Measurements from ENCODE around the gene IGFL2. TPM values are rescaled to one million over a fixed set of nuclear protein-coding genes. Genes with fewer than 3 reads are reported as not detected.
"Not testable (repeated sequence)": the region's sequence is repeated elsewhere in the genome, so short reads cannot be mapped to it uniquely, and the experiment has no call there.

Gene IGFL2
- 0.36 TPM for polyA plus RNA-seq
- long read RNA-seq, donor 1 = 0 reads
- long read RNA-seq, donor 2, partial matches to known transcripts = 0 of 1 reads
- long read RNA-seq, donor 2, other reads (novel, unspliced or antisense) = 0 of 1 reads
- long read RNA-seq, donor 3 = 0 reads
- long read RNA-seq, donor 4 = 0 reads
- long read RNA-seq, donor 5 = 0 reads
- long read RNA-seq, donor 6 = 0 reads
- long read RNA-seq, donor 7, partial matches to known transcripts = 0 of 1 reads
- long read RNA-seq, donor 7, other reads (novel, unspliced or antisense) = 0 of 1 reads
- long read RNA-seq, donor 8 = 0 reads
- long read RNA-seq, donor 9 = 0 reads
- long read RNA-seq, donor 10 = 0 reads
- long read RNA-seq, donor 11 = 0 reads

DNA sequence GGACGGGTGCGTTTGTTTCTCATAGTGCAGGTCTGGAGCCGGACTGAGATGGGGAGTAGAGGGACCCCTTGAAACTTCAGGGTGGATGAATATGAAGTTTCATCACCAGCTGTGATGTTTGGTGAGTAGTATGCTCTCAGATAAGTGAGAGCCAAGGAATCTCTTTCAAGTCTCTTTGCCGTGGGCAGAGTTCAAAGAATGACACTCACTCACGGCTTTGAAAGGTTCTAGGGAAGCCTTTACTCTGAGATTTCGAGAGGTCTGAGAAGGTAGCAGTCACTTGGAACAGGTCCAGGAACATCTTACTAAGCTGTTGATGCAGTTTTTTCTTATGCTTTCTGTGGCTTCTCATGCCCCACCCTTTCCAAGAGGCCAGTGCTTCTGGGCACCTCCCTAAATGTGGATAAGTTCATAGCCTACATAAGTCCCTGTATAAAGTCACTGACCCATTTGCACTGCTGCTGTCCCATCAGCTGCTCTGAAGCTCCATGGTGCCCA is at the start of gene IGFL2:
TSS of gene IGFL2 (plus strand) at position 448 of the 498 bp plus-strand sequence. CDS start at position 489, 41 bp downstream.
- Histone ChIP-seq H3K27me3 (ENCODE audit: control insufficient read depth, insufficient read depth, low read length) (no peaks in the 10 kb centered on the region), H3K9me3 (ENCODE audit: control insufficient read depth, low read depth, low read length) (no peaks in the 10 kb centered on the region), H3K36me3 (ENCODE audit: control insufficient read depth, insufficient read depth, low read length) (no peaks in the 10 kb centered on the region), H3K4me1 (ENCODE audit: control insufficient read depth, insufficient read depth, low read length) (peaks cover 14% of the 10 kb centered on the region), H3K4me3 (ENCODE audit: low read length) (no peak within 1 kb of the TSS), H3K27ac (ENCODE audit: low read length) (no peak within 1 kb of the TSS)
- no CpG with 5 or more reads among the region's 6 CpGs for WGBS (ENCODE audit: insufficient coverage, low lambda C conversion rate)
- DNase-seq = peak in 1 of 2 donors; percentile 45

DNA sequence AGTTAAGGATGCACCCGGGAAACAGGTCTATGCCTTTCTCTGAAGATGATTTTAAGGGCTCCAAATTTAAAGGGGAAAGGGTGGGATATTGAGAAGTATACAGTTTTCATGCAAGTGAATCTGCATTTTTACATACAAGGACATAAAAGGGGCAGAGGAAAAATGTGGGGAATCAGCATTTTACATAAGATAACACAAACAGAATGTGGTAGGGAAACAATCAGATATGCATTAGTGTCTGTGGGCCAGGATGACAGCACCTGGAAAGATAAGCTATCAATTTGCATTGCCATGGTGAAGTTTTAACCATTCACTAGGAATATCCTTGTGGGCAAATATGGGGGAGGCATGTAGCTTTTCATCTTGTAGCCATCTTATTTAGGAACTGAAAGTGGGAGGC is 47.7 kb upstream of the IGFL2 start:
- no peak for DNase-seq
- no peak overlapping the region for H3K27ac ChIP-seq (ENCODE audit: low read length)
- H3K4me3 ChIP-seq (ENCODE audit: low read length) = no peak overlapping the region
- no peaks in the 10 kb centered on the region for H3K27me3 ChIP-seq (ENCODE audit: control insufficient read depth, insufficient read depth, low read length)
- peaks cover 9% of the 10 kb centered on the region for H3K4me1 ChIP-seq (ENCODE audit: control insufficient read depth, insufficient read depth, low read length)
- no peaks in the 10 kb centered on the region for H3K36me3 ChIP-seq (ENCODE audit: control insufficient read depth, insufficient read depth, low read length)
- WGBS (ENCODE audit: insufficient coverage, low lambda C conversion rate) = no CpG with 5 or more reads among the region's 1 CpG
- peaks cover 5% of the 10 kb centered on the region for H3K9me3 ChIP-seq (ENCODE audit: control insufficient read depth, low read depth, low read length)

DNA sequence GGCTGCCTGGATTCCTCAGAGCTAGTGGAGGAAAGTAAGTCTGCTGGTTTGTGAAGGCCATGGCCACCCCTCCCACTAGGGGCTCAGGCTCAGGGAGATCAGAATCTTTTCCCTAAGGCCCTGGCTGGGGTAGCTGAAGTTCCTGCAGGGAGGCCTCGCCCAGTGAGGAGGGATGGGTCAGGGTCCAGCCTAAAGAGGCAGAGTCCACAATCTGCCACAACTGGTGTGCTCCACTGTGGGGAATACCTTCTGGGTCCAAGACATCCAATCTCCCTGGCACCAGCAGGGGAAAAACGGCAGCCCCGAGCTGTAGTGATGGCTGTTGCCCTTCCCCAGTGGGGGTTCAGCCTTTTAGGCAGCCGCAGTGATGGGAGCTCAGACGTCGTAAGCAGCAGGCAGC is 46.7 kb upstream of the IGFL2 start:
- peaks cover 9% of the 10 kb centered on the region for H3K4me1 ChIP-seq (ENCODE audit: control insufficient read depth, insufficient read depth, low read length)
- H3K27ac ChIP-seq (ENCODE audit: low read length) = no peak overlapping the region
- WGBS (ENCODE audit: insufficient coverage, low lambda C conversion rate) = no CpG with 5 or more reads among the region's 6 CpGs
- H3K27me3 ChIP-seq (ENCODE audit: control insufficient read depth, insufficient read depth, low read length) = no peaks in the 10 kb centered on the region
- peak in 1 of 2 donors; percentile 22 for DNase-seq
- H3K36me3 ChIP-seq (ENCODE audit: control insufficient read depth, insufficient read depth, low read length) = no peaks in the 10 kb centered on the region
- H3K4me3 ChIP-seq (ENCODE audit: low read length) = no peak overlapping the region
- H3K9me3 ChIP-seq (ENCODE audit: control insufficient read depth, low read depth, low read length) = peaks cover 5% of the 10 kb centered on the region

DNA sequence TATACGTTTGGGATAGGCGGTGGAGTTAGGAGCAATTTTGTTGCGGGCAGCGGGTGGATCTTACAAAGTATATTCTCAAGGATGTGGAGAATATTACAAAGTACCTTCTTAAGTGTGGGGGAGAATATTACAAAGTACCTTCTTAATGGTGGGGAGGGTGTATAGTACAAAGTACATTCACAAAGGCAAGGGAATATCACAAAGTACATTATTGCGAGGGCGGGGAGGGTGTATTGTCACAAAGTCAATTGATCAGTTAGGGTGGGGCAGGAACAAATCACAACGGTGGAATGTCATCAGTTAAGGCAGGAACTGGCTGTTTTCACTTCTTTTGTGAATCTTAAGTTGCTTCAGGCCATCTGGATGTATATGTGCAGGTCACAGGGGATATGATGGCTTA is 45.7 kb upstream of the IGFL2 start:
- H3K9me3 ChIP-seq (ENCODE audit: control insufficient read depth, low read depth, low read length); H3K27me3 ChIP-seq (ENCODE audit: control insufficient read depth, insufficient read depth, low read length); H3K36me3 ChIP-seq (ENCODE audit: control insufficient read depth, insufficient read depth, low read length); H3K4me1 ChIP-seq (ENCODE audit: control insufficient read depth, insufficient read depth, low read length); DNase-seq; H3K27ac ChIP-seq (ENCODE audit: low read length); H3K4me3 ChIP-seq (ENCODE audit: low read length): not testable (repeated sequence)
- 100% methylated on average over 2 of the region's 7 CpGs for WGBS (ENCODE audit: insufficient coverage, low lambda C conversion rate)

DNA sequence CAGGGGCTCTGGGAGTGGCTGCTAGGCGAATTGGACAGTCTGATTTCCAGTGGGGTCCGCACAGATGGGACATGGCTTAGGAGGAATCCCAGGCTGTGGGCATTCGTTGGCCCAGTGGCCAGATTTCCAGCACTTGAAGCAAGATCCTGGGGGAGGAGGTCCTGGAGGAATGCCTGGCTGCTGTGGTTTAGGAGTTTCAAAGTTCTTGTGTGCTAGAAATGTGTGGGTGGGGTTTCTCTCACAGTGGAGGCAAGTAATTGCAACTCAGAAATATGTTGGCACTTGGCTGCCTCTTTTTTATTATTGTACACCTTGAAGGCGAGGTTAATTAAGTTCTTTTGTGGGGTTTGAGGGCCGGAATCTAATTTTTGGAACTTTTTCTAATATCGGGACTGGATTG is 40.7 kb upstream of the IGFL2 start:
- H3K36me3 ChIP-seq (ENCODE audit: control insufficient read depth, insufficient read depth, low read length) = no peaks in the 10 kb centered on the region
- no peak overlapping the region for H3K27ac ChIP-seq (ENCODE audit: low read length)
- no CpG with 5 or more reads among the region's 6 CpGs for WGBS (ENCODE audit: insufficient coverage, low lambda C conversion rate)
- peaks cover 3% of the 10 kb centered on the region for H3K27me3 ChIP-seq (ENCODE audit: control insufficient read depth, insufficient read depth, low read length)
- no peak for DNase-seq
- H3K4me1 ChIP-seq (ENCODE audit: control insufficient read depth, insufficient read depth, low read length) = no peaks in the 10 kb centered on the region
- H3K4me3 ChIP-seq (ENCODE audit: low read length) = no peak overlapping the region
- peaks cover 4% of the 10 kb centered on the region for H3K9me3 ChIP-seq (ENCODE audit: control insufficient read depth, low read depth, low read length)

DNA sequence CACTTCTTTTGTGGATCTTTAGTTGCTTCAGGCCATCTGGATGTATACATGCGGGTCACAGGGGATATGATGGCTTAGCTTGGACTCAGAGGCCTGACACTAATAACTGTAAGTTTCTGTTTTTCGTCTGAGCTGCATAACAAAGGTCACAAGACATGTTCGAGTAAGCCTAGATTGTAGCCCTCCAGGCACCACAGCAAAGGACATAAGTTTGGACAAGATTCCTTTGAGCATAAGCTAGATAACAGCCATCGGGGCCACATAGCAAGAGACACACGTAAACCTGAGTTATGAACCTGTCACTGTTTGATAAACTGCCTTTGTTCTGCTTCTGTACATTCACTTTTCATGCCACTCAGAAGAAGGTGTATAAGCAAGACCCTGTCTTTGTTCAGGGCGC is 38.2 kb upstream of the IGFL2 start:
- no CpG with 5 or more reads among the region's 6 CpGs for WGBS (ENCODE audit: insufficient coverage, low lambda C conversion rate)

DNA sequence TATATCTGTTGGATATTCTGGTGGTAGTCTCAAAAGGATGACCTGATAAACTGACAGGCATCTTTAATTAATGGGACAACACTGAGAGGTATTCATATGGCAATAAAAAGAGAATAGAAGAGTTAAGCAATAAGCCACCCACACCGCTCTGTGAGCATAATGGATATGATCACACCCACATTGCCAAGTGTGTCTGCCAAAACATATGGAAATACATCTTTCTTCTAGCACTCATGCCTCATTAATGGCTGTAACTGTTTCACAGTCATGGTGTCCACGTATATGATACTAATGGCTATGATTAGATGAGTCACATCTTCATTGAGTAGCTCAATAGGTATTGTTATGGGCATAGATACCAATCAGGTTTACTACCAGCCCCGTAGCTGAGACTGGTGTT is 36.7 kb upstream of the IGFL2 start:
- Histone ChIP-seq H3K9me3 (ENCODE audit: control insufficient read depth, low read depth, low read length) (no peaks in the 10 kb centered on the region), H3K4me3 (ENCODE audit: low read length) (no peak overlapping the region), H3K27me3 (ENCODE audit: control insufficient read depth, insufficient read depth, low read length) (peaks cover 16% of the 10 kb centered on the region), H3K4me1 (ENCODE audit: control insufficient read depth, insufficient read depth, low read length) (no peaks in the 10 kb centered on the region), H3K36me3 (ENCODE audit: control insufficient read depth, insufficient read depth, low read length) (no peaks in the 10 kb centered on the region), H3K27ac (ENCODE audit: low read length) (no peak overlapping the region)
- no peak for DNase-seq
- no CpG with 5 or more reads among the region's 3 CpGs for WGBS (ENCODE audit: insufficient coverage, low lambda C conversion rate)

More for the DNA sequence above, 38.2 kb upstream of the IGFL2 start:
- Histone ChIP-seq H3K27ac (ENCODE audit: low read length) (no peak overlapping the region), H3K4me1 (ENCODE audit: control insufficient read depth, insufficient read depth, low read length) (no peaks in the 10 kb centered on the region), H3K4me3 (ENCODE audit: low read length) (no peak overlapping the region), H3K27me3 (ENCODE audit: control insufficient read depth, insufficient read depth, low read length) (peaks cover 7% of the 10 kb centered on the region), H3K9me3 (ENCODE audit: control insufficient read depth, low read depth, low read length) (no peaks in the 10 kb centered on the region), H3K36me3 (ENCODE audit: control insufficient read depth, insufficient read depth, low read length) (no peaks in the 10 kb centered on the region)
- DNase-seq = no peak

DNA sequence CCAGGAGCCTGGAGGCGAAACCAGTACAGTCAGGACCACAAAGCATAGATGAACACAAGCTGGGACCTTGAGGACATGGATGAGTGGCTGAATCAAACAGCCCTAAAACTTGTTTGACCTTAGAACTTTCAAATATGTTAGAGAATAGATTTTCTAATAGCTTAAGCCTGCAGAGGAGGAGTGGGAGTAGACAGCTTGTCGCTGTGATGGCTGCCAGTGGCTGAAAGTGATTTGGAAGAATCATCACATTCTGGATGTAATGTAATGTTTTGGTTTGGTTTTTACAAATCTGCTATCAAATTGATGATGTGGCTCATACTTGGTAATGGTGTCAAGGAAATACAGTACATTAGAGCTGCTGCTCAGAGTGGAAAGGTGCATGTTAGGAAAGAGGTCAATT is 35.5 kb upstream of the IGFL2 start:
- WGBS (ENCODE audit: insufficient coverage, low lambda C conversion rate) = no CpG with 5 or more reads among the region's 2 CpGs
- DNase-seq = no peak
- H3K36me3 ChIP-seq (ENCODE audit: control insufficient read depth, insufficient read depth, low read length) = no peaks in the 10 kb centered on the region
- no peak overlapping the region for H3K4me3 ChIP-seq (ENCODE audit: low read length)
- H3K27ac ChIP-seq (ENCODE audit: low read length) = no peak overlapping the region
- no peaks in the 10 kb centered on the region for H3K9me3 ChIP-seq (ENCODE audit: control insufficient read depth, low read depth, low read length)
- peaks cover 16% of the 10 kb centered on the region for H3K27me3 ChIP-seq (ENCODE audit: control insufficient read depth, insufficient read depth, low read length)
- no peaks in the 10 kb centered on the region for H3K4me1 ChIP-seq (ENCODE audit: control insufficient read depth, insufficient read depth, low read length)

DNA sequence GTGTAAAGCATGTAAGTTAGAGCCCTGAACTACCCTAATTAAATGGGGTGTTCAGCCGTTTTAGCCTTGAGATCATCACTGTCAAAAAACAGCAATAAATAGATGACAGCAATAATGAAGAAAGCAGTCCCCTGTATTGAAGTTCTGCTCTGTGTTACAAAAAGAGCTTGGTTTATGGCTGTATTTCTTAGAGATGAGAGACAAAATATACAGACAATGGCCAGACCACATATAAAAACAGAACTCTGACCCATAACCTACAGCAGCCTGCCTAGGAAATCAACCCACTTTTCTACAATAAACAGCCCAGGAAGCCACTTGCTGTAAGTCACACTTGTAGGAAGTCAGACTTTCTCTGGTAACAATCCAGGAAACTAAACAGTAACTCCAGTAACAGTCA is 34.3 kb upstream of the IGFL2 start:
- no CpG with 5 or more reads among the region's 1 CpG for WGBS (ENCODE audit: insufficient coverage, low lambda C conversion rate)
- no peak overlapping the region for H3K27ac ChIP-seq (ENCODE audit: low read length)
- no peak overlapping the region for H3K4me3 ChIP-seq (ENCODE audit: low read length)
- DNase-seq = no peak
- no peaks in the 10 kb centered on the region for H3K36me3 ChIP-seq (ENCODE audit: control insufficient read depth, insufficient read depth, low read length)
- no peaks in the 10 kb centered on the region for H3K9me3 ChIP-seq (ENCODE audit: control insufficient read depth, low read depth, low read length)
- H3K27me3 ChIP-seq (ENCODE audit: control insufficient read depth, insufficient read depth, low read length) = peaks cover 16% of the 10 kb centered on the region
- H3K4me1 ChIP-seq (ENCODE audit: control insufficient read depth, insufficient read depth, low read length) = no peaks in the 10 kb centered on the region

DNA sequence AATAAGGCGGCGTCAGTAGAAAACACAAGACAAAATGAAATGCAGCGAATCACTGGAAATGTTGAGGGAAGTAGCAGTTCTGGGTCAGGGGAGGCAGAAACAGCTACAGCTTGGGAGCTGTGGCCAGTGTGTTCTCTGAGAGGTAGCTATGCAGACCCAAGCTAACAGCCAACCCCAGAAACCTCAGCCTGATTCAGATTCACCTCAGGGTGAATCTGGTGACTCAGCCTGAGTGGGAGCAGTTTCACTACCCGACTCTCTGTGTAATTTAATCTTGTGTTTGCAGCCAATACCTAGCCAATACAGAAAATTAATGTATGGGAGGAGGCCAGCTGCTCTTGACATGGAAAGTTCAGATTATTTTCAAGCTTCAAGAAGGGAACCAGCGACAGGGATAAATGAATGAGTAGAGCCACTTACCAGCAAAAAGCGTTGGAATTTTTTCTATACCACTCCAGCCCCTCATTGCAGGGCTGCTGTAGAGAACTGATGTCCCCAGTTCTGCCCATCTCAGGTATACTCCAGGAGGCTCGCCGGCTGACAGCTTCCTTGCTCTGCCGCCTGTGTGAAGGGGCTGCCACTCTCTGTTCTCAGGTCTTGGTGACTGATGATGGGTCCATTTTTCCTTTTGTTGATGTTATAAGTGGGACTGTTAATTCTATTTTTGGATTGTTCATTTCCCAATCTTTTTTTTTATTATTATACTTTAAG is 32.5 kb upstream of the IGFL2 start:
- 96% methylated on average over 4 of the region's 9 CpGs for WGBS (ENCODE audit: insufficient coverage, low lambda C conversion rate)

More for the DNA sequence above, 32.5 kb upstream of the IGFL2 start:
- H3K4me3 ChIP-seq (ENCODE audit: low read length) = no peak overlapping the region
- DNase-seq = no peak
- H3K4me1 ChIP-seq (ENCODE audit: control insufficient read depth, insufficient read depth, low read length) = no peaks in the 10 kb centered on the region
- H3K27me3 ChIP-seq (ENCODE audit: control insufficient read depth, insufficient read depth, low read length) = peaks cover 16% of the 10 kb centered on the region
- H3K36me3 ChIP-seq (ENCODE audit: control insufficient read depth, insufficient read depth, low read length) = no peaks in the 10 kb centered on the region
- H3K9me3 ChIP-seq (ENCODE audit: control insufficient read depth, low read depth, low read length) = no peaks in the 10 kb centered on the region
- no peak overlapping the region for H3K27ac ChIP-seq (ENCODE audit: low read length)
